Measurements from ENCODE around the gene OR51M1.

OR51M1 gene

GRCh38 chr11:5394091-5394490 is 10.5 kb downstream of the OR51M1 start:
- Histone ChIP-seq H3K27me3 (ENCODE audit: control insufficient read depth, insufficient read depth, low read length) (no peaks in the 10 kb centered on the region), H3K9me3 (ENCODE audit: control insufficient read depth, insufficient read depth, low read depth, low read length) (no peaks in the 10 kb centered on the region), H3K27ac (ENCODE audit: low read depth, low read length) (no peak overlapping the region), H3K9ac (ENCODE audit: low read length) (no peak overlapping the region), H3K4me1 (ENCODE audit: control insufficient read depth, insufficient read depth, low read length) (0 out of 2 replicates have a peak, but pooled peaks cover under 1% of the 10 kb centered on the region), H3K4me3 (ENCODE audit: low read depth, low read length) (no peak overlapping the region), H3K36me3 (ENCODE audit: control insufficient read depth, insufficient read depth, low read length) (no peaks in the 10 kb centered on the region)

- Histone ChIP-seq H3K36me3 (ENCODE audit: control insufficient read depth, insufficient read depth, low read length) (no peaks in the 10 kb centered on the region), H3K4me3 (ENCODE audit: low read depth, low read length) (no peak overlapping the region), H3K4me1 (ENCODE audit: control insufficient read depth, insufficient read depth, low read length) (no peaks in the 10 kb centered on the region), H3K9me3 (ENCODE audit: control insufficient read depth, insufficient read depth, low read depth, low read length) (no peaks in the 10 kb centered on the region), H3K27me3 (ENCODE audit: control insufficient read depth, insufficient read depth, low read length) (no peaks in the 10 kb centered on the region), H3K27ac (ENCODE audit: low read depth, low read length) (no peak overlapping the region), H3K9ac (ENCODE audit: low read length) (no peak overlapping the region)
These were observed 15.3 kb downstream of the OR51M1 start for GRCh38 chr11:5398936-5399335.

GRCh38 chr11:5405173-5405572 is 21.6 kb downstream of the OR51M1 start:
- 0 out of 2 replicates have a peak, but pooled peaks cover 2% of the 10 kb centered on the region for H3K9me3 ChIP-seq (ENCODE audit: control insufficient read depth, insufficient read depth, low read depth, low read length)
- no peak overlapping the region for H3K9ac ChIP-seq (ENCODE audit: low read length)
- no peaks in the 10 kb centered on the region for H3K4me1 ChIP-seq (ENCODE audit: control insufficient read depth, insufficient read depth, low read length)
- no peak overlapping the region for H3K4me3 ChIP-seq (ENCODE audit: low read depth, low read length)
- H3K36me3 ChIP-seq (ENCODE audit: control insufficient read depth, insufficient read depth, low read length) = no peaks in the 10 kb centered on the region
- H3K27ac ChIP-seq (ENCODE audit: low read depth, low read length) = no peak overlapping the region
- no peaks in the 10 kb centered on the region for H3K27me3 ChIP-seq (ENCODE audit: control insufficient read depth, insufficient read depth, low read length)

- Histone ChIP-seq H3K9ac (ENCODE audit: low read length) (no peak overlapping the region), H3K36me3 (ENCODE audit: control insufficient read depth, insufficient read depth, low read length) (no peaks in the 10 kb centered on the region), H3K4me3 (ENCODE audit: low read depth, low read length) (no peak overlapping the region), H3K4me1 (ENCODE audit: control insufficient read depth, insufficient read depth, low read length) (no peaks in the 10 kb centered on the region), H3K27me3 (ENCODE audit: control insufficient read depth, insufficient read depth, low read length) (no peaks in the 10 kb centered on the region), H3K9me3 (ENCODE audit: control insufficient read depth, insufficient read depth, low read depth, low read length) (no peaks in the 10 kb centered on the region), H3K27ac (ENCODE audit: low read depth, low read length) (no peak overlapping the region)
These were observed 37.4 kb downstream of the OR51M1 start for GRCh38 chr11:5420993-5421392.

DNA sequence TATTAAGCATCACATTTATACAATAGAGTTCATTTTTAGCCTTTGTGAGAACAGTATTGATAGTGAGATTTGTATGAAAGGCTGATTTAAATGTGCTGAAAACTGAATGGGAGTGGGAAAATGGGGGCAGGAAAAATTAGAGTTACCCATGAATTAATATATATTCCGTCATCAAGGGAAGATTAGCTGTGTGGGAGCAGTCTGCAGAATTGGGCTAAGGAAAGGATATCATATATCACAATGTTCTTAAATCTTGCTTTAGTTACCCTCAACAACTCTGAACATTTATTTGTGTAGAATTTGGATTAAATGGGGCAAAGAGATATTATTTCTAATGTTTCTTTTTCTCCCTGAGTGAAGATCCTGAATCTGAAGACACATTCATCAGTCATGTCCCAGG is 38.2 kb downstream of the OR51M1 start, which contains the start of gene OR51Q1:
TSS of gene OR51Q1 (plus strand) at position 301 of the 400 bp plus-strand sequence. CDS start at position 391, 90 bp downstream.
- Histone ChIP-seq H3K27me3 (ENCODE audit: control insufficient read depth, insufficient read depth, low read length) (no peaks in the 10 kb centered on the region), H3K27ac (ENCODE audit: low read depth, low read length) (no peak within 1 kb of the TSS), H3K9me3 (ENCODE audit: control insufficient read depth, insufficient read depth, low read depth, low read length) (no peaks in the 10 kb centered on the region), H3K4me1 (ENCODE audit: control insufficient read depth, insufficient read depth, low read length) (no peaks in the 10 kb centered on the region), H3K9ac (ENCODE audit: low read length) (no peak within 1 kb of the TSS), H3K4me3 (ENCODE audit: low read depth, low read length) (no peak within 1 kb of the TSS), H3K36me3 (ENCODE audit: control insufficient read depth, insufficient read depth, low read length) (no peaks in the 10 kb centered on the region)

DNA sequence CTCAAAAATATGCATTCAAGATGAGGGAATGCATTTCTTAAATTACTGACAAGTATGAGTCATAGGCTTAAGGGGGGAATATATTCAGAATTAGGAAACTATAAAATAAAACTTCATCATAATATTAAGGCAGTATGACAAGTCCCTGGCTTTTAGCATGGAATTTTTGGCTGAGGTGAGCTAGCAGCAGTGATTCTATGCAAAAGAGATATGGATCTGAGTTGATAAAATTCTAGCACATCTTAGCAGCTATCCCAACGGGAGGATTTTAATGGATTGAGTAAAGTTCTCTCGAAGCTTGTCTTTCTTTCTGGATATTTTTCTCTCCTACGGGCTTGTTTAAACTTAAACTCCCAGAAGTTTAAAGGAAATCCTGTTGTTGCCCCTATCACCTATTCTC is 39.5 kb downstream of the OR51M1 start:
- no peaks in the 10 kb centered on the region for H3K27me3 ChIP-seq (ENCODE audit: control insufficient read depth, insufficient read depth, low read length)
- H3K4me3 ChIP-seq (ENCODE audit: low read depth, low read length) = no peak overlapping the region
- no peak overlapping the region for H3K9ac ChIP-seq (ENCODE audit: low read length)
- H3K36me3 ChIP-seq (ENCODE audit: control insufficient read depth, insufficient read depth, low read length) = no peaks in the 10 kb centered on the region
- H3K9me3 ChIP-seq (ENCODE audit: control insufficient read depth, insufficient read depth, low read depth, low read length) = no peaks in the 10 kb centered on the region
- H3K27ac ChIP-seq (ENCODE audit: low read depth, low read length) = no peak overlapping the region
- no peaks in the 10 kb centered on the region for H3K4me1 ChIP-seq (ENCODE audit: control insufficient read depth, insufficient read depth, low read length)

GRCh38 chr11:5441414-5441813 is 57.8 kb downstream of the OR51M1 start, which contains the start of gene OR51I1:
Gene OR51I1 (minus strand): TSS chr11:5441514. CDS start chr11:5441514, 0 bp downstream.
- H3K9ac ChIP-seq (ENCODE audit: low read length) = no peak within 1 kb of the TSS
- no peaks in the 10 kb centered on the region for H3K4me1 ChIP-seq (ENCODE audit: control insufficient read depth, insufficient read depth, low read length)
- H3K27ac ChIP-seq (ENCODE audit: low read depth, low read length) = no peak within 1 kb of the TSS
- no peaks in the 10 kb centered on the region for H3K36me3 ChIP-seq (ENCODE audit: control insufficient read depth, insufficient read depth, low read length)
- H3K27me3 ChIP-seq (ENCODE audit: control insufficient read depth, insufficient read depth, low read length) = no peaks in the 10 kb centered on the region; the same call in 1 of the 2 replicates
- no peaks in the 10 kb centered on the region for H3K9me3 ChIP-seq (ENCODE audit: control insufficient read depth, insufficient read depth, low read depth, low read length)
- H3K4me3 ChIP-seq (ENCODE audit: low read depth, low read length) = no peak within 1 kb of the TSS
